ENCODE results near the gene PRKN.

Gene PRKN

GRCh38 chr6:161641175-161641574 is 1086.4 kb downstream of the PRKN start:
- Histone ChIP-seq H3K27me3 (no peaks in the 10 kb centered on the region), H3K9ac (no peak overlapping the region), H3K4me2 (peak overlapping the region in 4 of 11 experiments; percentile 53 to 59 (median 57); a peak in 8 of 22 replicates), H3K9me3 (replicated peaks in 1 of 11) (peaks cover 12 to 22% (median 18%) of the 10 kb centered on the region in 11 experiments; a peak in 21 of 22 replicates), H3K4me1 (peaks cover 0 to 35% (median 27%) of the 10 kb centered on the region in 10 experiments; a peak in 13 of 20 replicates), H4K20me1 (no peaks in the 10 kb centered on the region), H3K36me3 (no peaks in the 10 kb centered on the region), H3K27ac (no peak overlapping the region), H3K4me3 (no peak overlapping the region)
- no peak for TF ChIP-seq Cebpa-rat (IDR thresholded peaks at IDR 0.05)

- Histone ChIP-seq H3K27me3 (no peaks in the 10 kb centered on the region), H3K4me2 (peak overlapping the region in 8 of 11 experiments; percentile 20 to 59 (median 54); a peak in 14 of 22 replicates), H4K20me1 (no peaks in the 10 kb centered on the region), H3K9me3 (replicated peaks in 1 of 11) (peaks cover 12 to 21% (median 17%) of the 10 kb centered on the region in 11 experiments; a peak in 21 of 22 replicates), H3K27ac (no peak overlapping the region), H3K9ac (no peak overlapping the region), H3K36me3 (no peaks in the 10 kb centered on the region), H3K4me3 (no peak overlapping the region), H3K4me1 (peaks cover 0 to 44% (median 33%) of the 10 kb centered on the region in 10 experiments; a peak in 13 of 20 replicates)
- TF ChIP-seq Cebpa-rat (IDR thresholded peaks at IDR 0.05), result no peak
These were observed 1087.8 kb downstream of the PRKN start for GRCh38 chr6:161639772-161640171.

GRCh38 chr6:161637658-161638057 is 1089.9 kb downstream of the PRKN start:
- Histone ChIP-seq H3K4me2 (peak overlapping the region in 3 of 11 experiments; percentile 52 to 61 (median 60); a peak in 3 of 22 replicates), H3K36me3 (no peaks in the 10 kb centered on the region), H3K27ac (no peak overlapping the region), H3K9me3 (replicated peaks in 1 of 11) (peaks cover 12 to 27% (median 20%) of the 10 kb centered on the region in 11 experiments; a peak in 21 of 22 replicates), H3K4me1 (peaks cover 0 to 65% (median 47%) of the 10 kb centered on the region in 10 experiments; a peak in 13 of 20 replicates), H4K20me1 (no peaks in the 10 kb centered on the region), H3K9ac (no peak overlapping the region), H3K4me3 (no peak overlapping the region), H3K27me3 (no peaks in the 10 kb centered on the region)
- no peak for TF ChIP-seq Cebpa-rat (IDR thresholded peaks at IDR 0.05)

DNA sequence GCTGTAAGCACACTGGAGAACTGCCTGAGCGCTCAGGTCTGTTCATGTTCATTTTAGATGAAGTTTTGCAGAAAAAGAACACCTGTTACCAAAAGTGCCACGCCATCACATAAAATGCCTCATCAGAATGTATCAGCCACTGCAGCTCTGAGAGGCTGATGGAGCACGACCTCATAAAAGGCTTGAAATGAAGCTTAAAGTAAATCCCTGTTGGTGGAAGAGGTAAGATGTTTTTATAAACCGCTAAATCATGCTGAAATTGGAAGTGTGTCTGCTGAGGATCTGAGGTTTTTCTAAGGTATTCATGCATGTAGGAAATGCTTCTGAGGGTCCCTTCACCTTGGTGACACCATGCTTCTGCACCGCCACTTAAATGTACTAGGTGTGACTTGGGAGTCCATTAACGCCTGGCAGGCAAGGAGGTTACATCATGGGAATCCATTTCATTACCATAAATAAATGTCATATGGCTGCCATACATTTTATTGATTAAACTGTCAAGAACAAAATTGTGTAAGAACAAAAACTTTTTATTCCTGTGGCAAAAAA is 1090.6 kb downstream of the PRKN start:
- H3K27ac ChIP-seq, result no peak overlapping the region
- H3K36me3 ChIP-seq, result no peaks in the 10 kb centered on the region
- H3K4me3 ChIP-seq, result no peak overlapping the region
- H4K20me1 ChIP-seq, result no peaks in the 10 kb centered on the region
- H3K9me3 ChIP-seq (replicated peaks in 1 of 11), result peaks cover 12 to 33% (median 23%) of the 10 kb centered on the region in 11 experiments; a peak in 21 of 22 replicates
- peaks cover 0 to 72% (median 51%) of the 10 kb centered on the region in 10 experiments; a peak in 13 of 20 replicates for H3K4me1 ChIP-seq
- no peak overlapping the region for H3K9ac ChIP-seq
- no peak for TF ChIP-seq Cebpa-rat (IDR thresholded peaks at IDR 0.05)
- no peaks in the 10 kb centered on the region for H3K27me3 ChIP-seq
- peak overlapping the region in 7 of 11 experiments; percentile 15 to 61 (median 43); a peak in 13 of 22 replicates for H3K4me2 ChIP-seq

GRCh38 chr6:161635975-161636374 is 1091.6 kb downstream of the PRKN start:
- H3K4me2 ChIP-seq, result peak overlapping the region in 7 of 11 experiments; percentile 28 to 61 (median 43); a peak in 9 of 22 replicates

GRCh38 chr6:161634916-161635315 is 1092.7 kb downstream of the PRKN start:
- Histone ChIP-seq H3K4me1 (peaks cover 6 to 80% (median 61%) of the 10 kb centered on the region in 10 experiments; a peak in 17 of 20 replicates), H3K9ac (no peak overlapping the region), H3K9me3 (replicated peaks in 1 of 11) (peaks cover 12 to 40% (median 23%) of the 10 kb centered on the region in 11 experiments; a peak in 21 of 22 replicates), H3K36me3 (no peaks in the 10 kb centered on the region), H4K20me1 (no peaks in the 10 kb centered on the region), H3K4me2 (peak overlapping the region in 2 of 11 experiments; percentile 38 to 54; a peak in 4 of 22 replicates), H3K4me3 (no peak overlapping the region), H3K27ac (no peak overlapping the region), H3K27me3 (no peaks in the 10 kb centered on the region)
- TF ChIP-seq Cebpa-rat (IDR thresholded peaks at IDR 0.05), result no peak

More at GRCh38 chr6:161635975-161636374, 1091.6 kb downstream of the PRKN start:
- H3K9me3 ChIP-seq (replicated peaks in 1 of 11), result peaks cover 12 to 33% (median 23%) of the 10 kb centered on the region in 11 experiments; a peak in 21 of 22 replicates
- H3K27me3 ChIP-seq, result no peaks in the 10 kb centered on the region
- H4K20me1 ChIP-seq, result no peaks in the 10 kb centered on the region
- H3K27ac ChIP-seq, result no peak overlapping the region
- H3K9ac ChIP-seq, result no peak overlapping the region
- no peak for TF ChIP-seq Cebpa-rat (IDR thresholded peaks at IDR 0.05)
- H3K4me3 ChIP-seq, result no peak overlapping the region
- peaks cover 1 to 80% (median 60%) of the 10 kb centered on the region in 10 experiments; a peak in 17 of 20 replicates for H3K4me1 ChIP-seq
- no peaks in the 10 kb centered on the region for H3K36me3 ChIP-seq

- no peaks in the 10 kb centered on the region for H3K36me3 ChIP-seq
- H3K4me3 ChIP-seq, result no peak overlapping the region
- peak overlapping the region in 2 of 11 experiments; percentile 5 to 19; a peak in 1 of 22 replicates for H3K27ac ChIP-seq
- peaks cover 6 to 36% (median 24%) of the 10 kb centered on the region in 11 experiments; a peak in 21 of 22 replicates for H3K9me3 ChIP-seq (replicated peaks in 1 of 11)
- H3K9ac ChIP-seq, result no peak overlapping the region
- H3K4me2 ChIP-seq, result peak overlapping the region in 6 of 11 experiments; percentile 55 to 74 (median 62); a peak in 11 of 22 replicates
- H3K4me1 ChIP-seq, result peaks cover 6 to 71% (median 52%) of the 10 kb centered on the region in 10 experiments; a peak in 17 of 20 replicates
- no peaks in the 10 kb centered on the region for H3K27me3 ChIP-seq
- TF ChIP-seq Cebpa-rat (IDR thresholded peaks at IDR 0.05), result no peak
- H4K20me1 ChIP-seq, result no peaks in the 10 kb centered on the region
These were observed 1095.8 kb downstream of the PRKN start for GRCh38 chr6:161631676-161632194.

- H3K9me3 ChIP-seq (replicated peaks in 1 of 11), result peaks cover 16 to 47% (median 35%) of the 10 kb centered on the region in 11 experiments
- H3K4me3 ChIP-seq, result no peak overlapping the region
- peaks cover 6 to 61% (median 41%) of the 10 kb centered on the region in 10 experiments; a peak in 17 of 20 replicates for H3K4me1 ChIP-seq
- peak overlapping the region; percentile 11 to 74 (median 59); a peak in 20 of 22 replicates for H3K4me2 ChIP-seq
- H4K20me1 ChIP-seq, result no peaks in the 10 kb centered on the region
- no peaks in the 10 kb centered on the region for H3K27me3 ChIP-seq
- H3K27ac ChIP-seq, result peak overlapping the region in 6 of 11 experiments; percentile 32 to 53 (median 38); a peak in 9 of 22 replicates
- no peak for TF ChIP-seq Cebpa-rat (IDR thresholded peaks at IDR 0.05)
- H3K36me3 ChIP-seq, result no peaks in the 10 kb centered on the region
- no peak overlapping the region for H3K9ac ChIP-seq
These were observed 1096.9 kb downstream of the PRKN start for GRCh38 chr6:161630674-161631073.

- Histone ChIP-seq H4K20me1 (no peaks in the 10 kb centered on the region), H3K27ac (no peak overlapping the region), H3K27me3 (no peaks in the 10 kb centered on the region), H3K4me2 (no peak overlapping the region), H3K36me3 (no peaks in the 10 kb centered on the region), H3K9ac (no peak overlapping the region), H3K9me3 (replicated peaks in 1 of 11) (peaks cover 6 to 36% (median 31%) of the 10 kb centered on the region in 11 experiments; a peak in 21 of 22 replicates), H3K4me1 (peaks cover 6 to 24% (median 15%) of the 10 kb centered on the region in 10 experiments; a peak in 17 of 20 replicates), H3K4me3 (no peak overlapping the region)
- TF ChIP-seq Cebpa-rat (IDR thresholded peaks at IDR 0.05), result no peak
These were observed 1101.4 kb downstream of the PRKN start for GRCh38 chr6:161626132-161626676.
